Measurements from ENCODE around the gene TRMT44. TPM values are rescaled to one million over a fixed set of nuclear protein-coding genes. Genes with fewer than 3 reads are reported as not detected.
A peak's percentile ranks its signal among the peaks of the same experiment; 100 is the strongest.

The TRMT44 gene
- total RNA-seq, 1 experiment from 2014 or later: 25.8 TPM

- TF ChIP-seq CEBPB (IDR thresholded peaks at IDR 0.05; ENCODE audit: low read depth) (no peak), ZFX (IDR thresholded peaks at IDR 0.05) (no peak), CBX3 (IDR thresholded peaks at IDR 0.05; ENCODE audit: low read depth) (no peak), EZH2 (IDR thresholded peaks at IDR 0.05) (no peak)
- POLR2A ChIA-PET: no interaction called here
- Histone ChIP-seq H3K27ac (ENCODE audit: low read depth, low read length) (no peak overlapping the region), H3K9ac (ENCODE audit: low read length) (no peak overlapping the region), H3K27me3 (ENCODE audit: insufficient read depth, low read length) (0 out of 2 replicates have a peak, but pooled peaks cover 3% of the 10 kb centered on the region), H3K79me2 (ENCODE audit: insufficient read depth, low read length) (no peaks in the 10 kb centered on the region), H3K4me3 (replicated peaks in 1 of 2; ENCODE audit: low read depth in 1 of 2, low read length in 2 of 2) (no peak overlapping the region), H3K36me3 (ENCODE audit: control insufficient read depth in 1 of 2, insufficient read depth in 2 of 2, low read length in 2 of 2) (no peaks in the 10 kb centered on the region), H4K20me1 (ENCODE audit: insufficient read depth) (no peaks in the 10 kb centered on the region), H3K9me3 (ENCODE audit: control insufficient read depth in 1 of 2, insufficient read depth in 1 of 2, low read depth in 1 of 2, low read length in 2 of 2) (no peaks in the 10 kb centered on the region), H3K4me2 (ENCODE audit: low read length) (no peak overlapping the region), H3K9me2 (ENCODE audit: insufficient read depth) (no peaks in the 10 kb centered on the region), H2AFZ (ENCODE audit: low read depth, low read length, poor library complexity, severe bottlenecking) (no peak overlapping the region), H3K4me1 (ENCODE audit: control insufficient read depth in 1 of 2, insufficient read depth in 2 of 2, low read length in 2 of 2) (peaks cover 0 to 4% of the 10 kb centered on the region in 2 experiments; a peak in 1 of 4 replicates)
- intact Hi-C loops (cut with micrococcal nuclease): no loop called here
- BruUV-seq (replicated peaks): no TSS peak
- CTCF ChIA-PET: interaction anchor here (0.8 kb wide), 1 partner anchor 33 kb away, joined by 3 read pairs; no protein-coding TSS in a partner anchor
- RAD21 ChIA-PET (ENCODE audit: low non-redundant PET in 1 of 2, low total read pairs in 2 of 2, uncharacterized antibody in 2 of 2, unreplicated experiment in 2 of 2): no interaction called here
- ATAC-seq (peak; percentile 31), DNase-seq (ENCODE audit: low read depth, low spot score) (no peak)
Measured at GRCh38 chr4:8504279-8505007, 63.9 kb downstream of the TRMT44 start.

GRCh38 chr4:8505229-8505628 is 64.7 kb downstream of the TRMT44 start:
- POLR2A ChIA-PET: no interaction called here
- CTCF ChIA-PET: no interaction called here
- no peak overlapping the region for H3K27ac ChIP-seq (ENCODE audit: low read depth, low read length)
- intact Hi-C loops (cut with micrococcal nuclease): no loop called here
- no peaks in the 10 kb centered on the region for H3K36me3 ChIP-seq (ENCODE audit: control insufficient read depth in 1 of 2, insufficient read depth in 2 of 2, low read length in 2 of 2)
- no TSS peak for BruUV-seq (replicated peaks)
- TF ChIP-seq EZH2phosphoT487 (IDR thresholded peaks at IDR 0.05; ENCODE audit: borderline replicate concordance) (no peak), CEBPB (IDR thresholded peaks at IDR 0.05; ENCODE audit: low read depth) (no peak), SRF (IDR thresholded peaks at IDR 0.05; ENCODE audit: low read depth) (no peak), RAD21 (IDR thresholded peaks at IDR 0.05; ENCODE audit: low read depth) (no peak), EZH2 (IDR thresholded peaks at IDR 0.05) (no peak), TCF7L2 (IDR thresholded peaks at IDR 0.05; ENCODE audit: borderline replicate concordance, extremely low read depth, insufficient read depth, insufficient read length) (no peak)
- H3K79me2 ChIP-seq (ENCODE audit: insufficient read depth, low read length): no peaks in the 10 kb centered on the region
- no peak overlapping the region for H3K9ac ChIP-seq (ENCODE audit: low read length)
- no peak overlapping the region for H3K4me3 ChIP-seq (replicated peaks in 1 of 2; ENCODE audit: low read depth in 1 of 2, low read length in 2 of 2)
- no peaks in the 10 kb centered on the region for H4K20me1 ChIP-seq (ENCODE audit: insufficient read depth)
- RAD21 ChIA-PET (ENCODE audit: low non-redundant PET in 1 of 2, low total read pairs in 2 of 2, uncharacterized antibody in 2 of 2, unreplicated experiment in 2 of 2): no interaction called here
- no peak overlapping the region for H2AFZ ChIP-seq (ENCODE audit: low read depth, low read length, poor library complexity, severe bottlenecking)
- H3K27me3 ChIP-seq (ENCODE audit: insufficient read depth, low read length): 0 out of 2 replicates have a peak, but pooled peaks cover 3% of the 10 kb centered on the region
- H3K9me2 ChIP-seq (ENCODE audit: insufficient read depth): no peaks in the 10 kb centered on the region
- no peak for DNase-seq (ENCODE audit: low read depth, low spot score)
- no peak overlapping the region for H3K4me2 ChIP-seq (ENCODE audit: low read length)
- no peak for ATAC-seq
- H3K9me3 ChIP-seq (ENCODE audit: control insufficient read depth in 1 of 2, insufficient read depth in 1 of 2, low read depth in 1 of 2, low read length in 2 of 2): no peaks in the 10 kb centered on the region
- H3K4me1 ChIP-seq (ENCODE audit: control insufficient read depth in 1 of 2, insufficient read depth in 2 of 2, low read length in 2 of 2): peaks cover 0 to 4% of the 10 kb centered on the region in 2 experiments; a peak in 1 of 4 replicates
